ENCODE measurements around the gene KIF6. TPM values are rescaled to one million over a fixed set of nuclear protein-coding genes. Genes with fewer than 3 reads are reported as not detected.

The KIF6 gene
- polyA plus RNA-seq, 3 donors, result not detected

DNA sequence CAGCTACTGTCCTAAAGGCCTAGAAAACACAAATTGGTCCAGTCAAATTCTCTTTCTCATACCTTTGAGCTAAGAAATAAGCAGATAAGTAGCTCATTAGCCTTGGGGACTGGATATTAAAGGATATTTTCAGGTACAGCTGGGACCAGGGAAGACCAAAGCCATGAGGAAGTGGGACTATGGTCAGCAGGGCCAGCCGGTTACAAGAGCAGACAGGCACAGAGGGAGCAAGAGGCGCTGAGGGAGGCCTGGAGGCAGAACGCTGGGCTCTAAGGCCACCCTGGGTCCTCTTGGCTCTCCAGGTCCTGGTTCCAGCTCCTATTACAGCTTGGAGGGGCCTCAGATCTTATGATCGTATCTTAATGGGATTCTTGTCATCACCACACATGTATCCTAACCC, 314.2 kb downstream of the KIF6 start:
- H3K4me3 Mint-ChIP-seq, result no peak overlapping the region
- Histone ChIP-seq H3K9me3 (replicated peaks in 1 of 2; ENCODE audit: control insufficient read depth in 1 of 2, insufficient read depth in 1 of 2, low read length in 2 of 2) (no peaks in the 10 kb centered on the region), H2AFZ (ENCODE audit: insufficient read depth, low read depth, low read length, poor library complexity, severe bottlenecking) (no peak overlapping the region), H3K9ac (ENCODE audit: insufficient read depth, low read length, poor library complexity, severe bottlenecking) (no peak overlapping the region), H3K79me2 (ENCODE audit: insufficient read depth, low read length) (no peaks in the 10 kb centered on the region), H3K4me3 (replicated peaks in 1 of 3; ENCODE audit: low read depth in 2 of 3, low read length in 3 of 3) (no peak overlapping the region), H3K27me3 (ENCODE audit: control insufficient read depth in 2 of 2, insufficient read depth in 2 of 2, low read length in 2 of 2) (no peaks in the 10 kb centered on the region), H4K20me1 (ENCODE audit: insufficient read depth, low read length) (no peaks in the 10 kb centered on the region), H3K4me1 (ENCODE audit: control insufficient read depth in 1 of 2, insufficient read depth in 2 of 2, low read length in 2 of 2) (no peaks in the 10 kb centered on the region), H3K36me3 (replicated peaks in 1 of 2; ENCODE audit: control insufficient read depth in 1 of 2, insufficient read depth in 2 of 2, low read length in 2 of 2) (no peaks in the 10 kb centered on the region), H3K27ac (ENCODE audit: low read depth in 1 of 2, low read length in 2 of 2) (no peak overlapping the region), H3K4me2 (replicated peaks; ENCODE audit: extremely low read depth, low read length, poor library complexity, severe bottlenecking) (no peak overlapping the region)
- WGBS (ENCODE audit: insufficient coverage), result 98% methylated on average over 4 of the region's 4 CpGs
- H3K36me3 Mint-ChIP-seq, result no peaks in the 10 kb centered on the region
- DNase-seq, result no peak
- H3K9me3 Mint-ChIP-seq, result peaks cover 0 to 2% (median 0%) of the 10 kb centered on the region in 7 donors
- intact Hi-C loops (cut with micrococcal nuclease), result no loop called here
- H3K27ac Mint-ChIP-seq, result no peak overlapping the region
- TF ChIP-seq, protein P1, sequence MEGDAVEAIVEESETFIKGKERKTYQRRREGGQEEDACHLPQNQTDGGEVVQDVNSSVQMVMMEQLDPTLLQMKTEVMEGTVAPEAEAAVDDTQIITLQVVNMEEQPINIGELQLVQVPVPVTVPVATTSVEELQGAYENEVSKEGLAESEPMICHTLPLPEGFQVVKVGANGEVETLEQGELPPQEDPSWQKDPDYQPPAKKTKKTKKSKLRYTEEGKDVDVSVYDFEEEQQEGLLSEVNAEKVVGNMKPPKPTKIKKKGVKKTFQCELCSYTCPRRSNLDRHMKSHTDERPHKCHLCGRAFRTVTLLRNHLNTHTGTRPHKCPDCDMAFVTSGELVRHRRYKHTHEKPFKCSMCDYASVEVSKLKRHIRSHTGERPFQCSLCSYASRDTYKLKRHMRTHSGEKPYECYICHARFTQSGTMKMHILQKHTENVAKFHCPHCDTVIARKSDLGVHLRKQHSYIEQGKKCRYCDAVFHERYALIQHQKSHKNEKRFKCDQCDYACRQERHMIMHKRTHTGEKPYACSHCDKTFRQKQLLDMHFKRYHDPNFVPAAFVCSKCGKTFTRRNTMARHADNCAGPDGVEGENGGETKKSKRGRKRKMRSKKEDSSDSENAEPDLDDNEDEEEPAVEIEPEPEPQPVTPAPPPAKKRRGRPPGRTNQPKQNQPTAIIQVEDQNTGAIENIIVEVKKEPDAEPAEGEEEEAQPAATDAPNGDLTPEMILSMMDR (IDR thresholded peaks at IDR 0.05), result no peak
- H3K4me1 Mint-ChIP-seq, result no peaks in the 10 kb centered on the region
- H3K27me3 Mint-ChIP-seq (ENCODE audit: low read depth in 3 of 3), result peaks cover 2 to 4% (median 2%) of the 10 kb centered on the region in 3 donors

DNA sequence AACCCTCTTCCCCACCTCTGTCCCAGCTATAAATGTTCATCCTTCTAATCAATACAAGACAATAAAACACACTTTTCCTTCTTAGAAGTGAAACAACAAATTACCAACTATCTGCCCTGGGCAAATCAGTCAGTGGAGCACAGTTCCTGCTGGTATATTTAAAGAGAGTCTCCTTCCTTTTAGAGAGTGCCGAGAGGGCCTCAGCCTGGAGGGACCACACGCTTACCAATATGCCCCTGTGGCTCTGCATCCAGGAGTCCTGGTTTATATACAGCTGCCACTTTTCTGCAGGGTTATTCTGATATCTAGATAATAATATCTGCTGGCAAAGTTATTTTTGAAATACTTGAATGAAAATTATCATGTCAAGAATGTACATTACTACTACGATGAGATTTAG, 315.3 kb downstream of the KIF6 start:
- intact Hi-C loops (cut with micrococcal nuclease), result no loop called here
- Mint-ChIP-seq H3K36me3 (no peaks in the 10 kb centered on the region), H3K27me3 (ENCODE audit: low read depth in 3 of 3) (peaks cover 2% of the 10 kb centered on the region in 3 donors), H3K4me1 (no peaks in the 10 kb centered on the region), H3K9me3 (peaks cover 0 to 2% (median 0%) of the 10 kb centered on the region in 7 donors), H3K4me3 (no peak overlapping the region), H3K27ac (no peak overlapping the region)
- no peaks in the 10 kb centered on the region for H3K27me3 ChIP-seq (ENCODE audit: control insufficient read depth in 2 of 2, insufficient read depth in 2 of 2, low read length in 2 of 2)
- no peaks in the 10 kb centered on the region for H3K9me3 ChIP-seq (replicated peaks in 1 of 2; ENCODE audit: control insufficient read depth in 1 of 2, insufficient read depth in 1 of 2, low read length in 2 of 2)
- no peaks in the 10 kb centered on the region for H3K4me1 ChIP-seq (ENCODE audit: control insufficient read depth in 1 of 2, insufficient read depth in 2 of 2, low read length in 2 of 2)
- H3K4me2 ChIP-seq (replicated peaks; ENCODE audit: extremely low read depth, low read length, poor library complexity, severe bottlenecking), result no peak overlapping the region
- no peaks in the 10 kb centered on the region for H3K79me2 ChIP-seq (ENCODE audit: insufficient read depth, low read length)
- H4K20me1 ChIP-seq (ENCODE audit: insufficient read depth, low read length), result no peaks in the 10 kb centered on the region
- H3K36me3 ChIP-seq (replicated peaks in 1 of 2; ENCODE audit: control insufficient read depth in 1 of 2, insufficient read depth in 2 of 2, low read length in 2 of 2), result no peaks in the 10 kb centered on the region
- no peak overlapping the region for H2AFZ ChIP-seq (ENCODE audit: insufficient read depth, low read depth, low read length, poor library complexity, severe bottlenecking)
- TF ChIP-seq, protein P1 (IDR thresholded peaks at IDR 0.05), result no peak
- H3K4me3 ChIP-seq (replicated peaks in 1 of 3; ENCODE audit: low read depth in 2 of 3, low read length in 3 of 3), result no peak overlapping the region
- WGBS (ENCODE audit: insufficient coverage), result no CpG with 5 or more reads among the region's 3 CpGs
- DNase-seq, result no peak
- no peak overlapping the region for H3K27ac ChIP-seq (ENCODE audit: low read depth in 1 of 2, low read length in 2 of 2)
- H3K9ac ChIP-seq (ENCODE audit: insufficient read depth, low read length, poor library complexity, severe bottlenecking), result no peak overlapping the region

Data from CD14-positive monocyte (primary cell).